ENCODE results near the gene DYNC1LI1.
A peak's percentile ranks its signal among the peaks of the same experiment; 100 is the strongest.

The DYNC1LI1 gene

DNA sequence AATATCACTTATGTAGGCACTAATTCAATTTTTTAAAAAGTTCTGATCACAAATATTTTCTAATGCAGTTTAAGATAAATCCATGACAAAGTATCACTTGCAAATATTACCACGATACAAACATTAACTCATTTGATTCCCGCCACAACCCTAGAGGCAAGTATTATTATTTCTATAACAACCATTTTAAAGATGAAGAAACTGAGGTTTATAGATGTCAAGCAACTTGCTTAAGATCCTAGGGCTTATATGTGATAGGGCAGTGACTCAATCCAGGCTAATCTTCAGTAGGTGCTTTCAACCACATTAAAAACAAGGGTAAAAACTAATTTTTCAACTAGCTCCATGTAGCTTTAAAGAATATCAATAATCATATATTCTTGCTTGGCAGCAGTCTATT lies 1.7 kb downstream of the DYNC1LI1 start:
- peaks cover 22% of the 10 kb centered on the region for H3K36me3 Mint-ChIP-seq (ENCODE audit: low read depth)
- no peaks in the 10 kb centered on the region for H3K9me3 Mint-ChIP-seq
- H3K27me3 Mint-ChIP-seq = no peaks in the 10 kb centered on the region
- H3K27ac Mint-ChIP-seq = no peak overlapping the region
- peak overlapping the region; percentile 90 for H3K4me3 Mint-ChIP-seq
- peaks cover 39% of the 10 kb centered on the region for H3K4me1 Mint-ChIP-seq (ENCODE audit: low read depth)

DNA sequence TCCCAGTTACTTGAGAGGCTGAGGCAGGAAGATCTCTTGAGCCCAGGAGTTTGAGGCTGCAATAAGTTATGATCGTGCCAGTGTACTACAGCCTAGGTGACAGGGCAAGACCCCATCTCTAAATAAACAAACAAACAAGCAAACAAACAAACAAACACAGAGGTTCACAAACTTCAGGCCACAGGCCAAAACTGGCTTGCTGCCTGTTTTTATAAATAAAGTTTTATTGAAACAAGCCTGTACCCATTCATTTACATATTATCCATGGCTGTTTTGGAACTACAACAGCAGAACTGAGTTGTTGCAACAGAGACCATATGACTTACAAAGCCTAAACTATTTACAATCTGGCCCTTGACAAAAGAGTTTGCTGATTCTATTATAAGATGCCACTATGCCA lies 6.5 kb downstream of the DYNC1LI1 start:
- Mint-ChIP-seq H3K27me3 (no peaks in the 10 kb centered on the region), H3K4me3 (no peak overlapping the region), H3K4me1 (ENCODE audit: low read depth) (peaks cover 32% of the 10 kb centered on the region), H3K9me3 (no peaks in the 10 kb centered on the region), H3K27ac (no peak overlapping the region), H3K36me3 (ENCODE audit: low read depth) (peaks cover 45% of the 10 kb centered on the region)

DNA sequence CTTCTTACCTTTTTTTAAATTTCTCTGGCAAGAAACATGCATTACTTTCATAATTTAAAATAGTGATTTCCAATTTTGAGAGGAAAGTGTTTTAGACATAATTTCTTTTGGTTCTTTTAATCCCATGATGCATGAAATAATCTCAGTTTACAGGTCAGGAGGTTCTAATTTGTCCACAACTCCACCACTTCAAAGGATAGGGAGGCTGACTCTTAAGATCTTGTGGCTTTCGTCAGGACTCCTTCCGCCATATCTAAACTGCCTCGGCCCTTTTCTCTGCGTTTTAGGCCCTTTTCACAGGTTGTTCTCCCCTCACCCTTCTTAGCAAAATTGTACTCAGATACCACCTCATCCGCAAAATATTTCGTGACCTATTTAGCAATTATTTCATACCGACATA lies 8.0 kb downstream of the DYNC1LI1 start:
- H3K36me3 Mint-ChIP-seq (ENCODE audit: low read depth) = peaks cover 45% of the 10 kb centered on the region
- no peaks in the 10 kb centered on the region for H3K27me3 Mint-ChIP-seq
- H3K4me3 Mint-ChIP-seq = no peak overlapping the region
- H3K27ac Mint-ChIP-seq = no peak overlapping the region
- no peaks in the 10 kb centered on the region for H3K9me3 Mint-ChIP-seq
- H3K4me1 Mint-ChIP-seq (ENCODE audit: low read depth) = peaks cover 19% of the 10 kb centered on the region

GRCh38 chr3:32557640-32558352 lies 12.9 kb downstream of the DYNC1LI1 start:
- Mint-ChIP-seq H3K4me1 (ENCODE audit: low read depth) (peaks cover 30% of the 10 kb centered on the region), H3K4me3 (no peak overlapping the region), H3K9me3 (no peaks in the 10 kb centered on the region)

GRCh38 chr3:32556332-32556731 lies 14.3 kb downstream of the DYNC1LI1 start:
- Mint-ChIP-seq H3K9me3 (no peaks in the 10 kb centered on the region), H3K36me3 (ENCODE audit: low read depth) (peaks cover 15% of the 10 kb centered on the region), H3K4me1 (ENCODE audit: low read depth) (peaks cover 34% of the 10 kb centered on the region), H3K27ac (no peak overlapping the region), H3K4me3 (no peak overlapping the region), H3K27me3 (no peaks in the 10 kb centered on the region)

More at GRCh38 chr3:32557640-32558352, 12.9 kb downstream of the DYNC1LI1 start:
- H3K36me3 Mint-ChIP-seq (ENCODE audit: low read depth) = peaks cover 22% of the 10 kb centered on the region
- no peak overlapping the region for H3K27ac Mint-ChIP-seq
- no peaks in the 10 kb centered on the region for H3K27me3 Mint-ChIP-seq

DNA sequence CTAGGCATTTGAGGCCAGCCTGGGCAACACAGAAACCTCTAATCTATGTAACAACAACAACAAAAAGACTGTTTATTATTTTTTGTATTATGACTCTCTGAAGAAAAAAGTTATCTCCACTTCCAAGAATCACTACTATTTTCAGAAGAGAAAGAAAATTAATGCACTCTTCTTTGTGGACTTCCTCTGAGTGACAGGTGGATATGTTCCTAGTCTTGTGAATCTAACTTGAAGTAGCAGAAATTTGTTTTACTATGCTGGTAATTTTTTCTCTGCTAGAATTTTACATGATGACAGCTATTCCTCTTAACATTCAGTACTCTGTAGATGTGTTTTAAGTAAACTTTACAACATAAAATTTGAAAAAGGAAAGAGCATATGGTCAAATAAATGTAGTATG lies 16.7 kb downstream of the DYNC1LI1 start:
- Mint-ChIP-seq H3K27me3 (no peaks in the 10 kb centered on the region), H3K4me1 (ENCODE audit: low read depth) (peaks cover 39% of the 10 kb centered on the region)

GRCh38 chr3:32553459-32553858 lies 17.2 kb downstream of the DYNC1LI1 start:
- no peak overlapping the region for H3K27ac Mint-ChIP-seq
- no peak overlapping the region for H3K4me3 Mint-ChIP-seq
- peaks cover 7% of the 10 kb centered on the region for H3K36me3 Mint-ChIP-seq (ENCODE audit: low read depth)
- no peaks in the 10 kb centered on the region for H3K9me3 Mint-ChIP-seq
- H3K27me3 Mint-ChIP-seq = no peaks in the 10 kb centered on the region
- H3K4me1 Mint-ChIP-seq (ENCODE audit: low read depth) = peaks cover 39% of the 10 kb centered on the region

More for the DNA sequence above, 16.7 kb downstream of the DYNC1LI1 start:
- Mint-ChIP-seq H3K36me3 (ENCODE audit: low read depth) (peaks cover 7% of the 10 kb centered on the region), H3K9me3 (no peaks in the 10 kb centered on the region), H3K4me3 (no peak overlapping the region), H3K27ac (no peak overlapping the region)

- H3K4me3 Mint-ChIP-seq = no peak overlapping the region
- H3K27me3 Mint-ChIP-seq = no peaks in the 10 kb centered on the region
- no peaks in the 10 kb centered on the region for H3K9me3 Mint-ChIP-seq
- peaks cover 7% of the 10 kb centered on the region for H3K36me3 Mint-ChIP-seq (ENCODE audit: low read depth)
- H3K27ac Mint-ChIP-seq = no peak overlapping the region
- peaks cover 39% of the 10 kb centered on the region for H3K4me1 Mint-ChIP-seq (ENCODE audit: low read depth)
These were observed 18.6 kb downstream of the DYNC1LI1 start for GRCh38 chr3:32552013-32552412.

DNA sequence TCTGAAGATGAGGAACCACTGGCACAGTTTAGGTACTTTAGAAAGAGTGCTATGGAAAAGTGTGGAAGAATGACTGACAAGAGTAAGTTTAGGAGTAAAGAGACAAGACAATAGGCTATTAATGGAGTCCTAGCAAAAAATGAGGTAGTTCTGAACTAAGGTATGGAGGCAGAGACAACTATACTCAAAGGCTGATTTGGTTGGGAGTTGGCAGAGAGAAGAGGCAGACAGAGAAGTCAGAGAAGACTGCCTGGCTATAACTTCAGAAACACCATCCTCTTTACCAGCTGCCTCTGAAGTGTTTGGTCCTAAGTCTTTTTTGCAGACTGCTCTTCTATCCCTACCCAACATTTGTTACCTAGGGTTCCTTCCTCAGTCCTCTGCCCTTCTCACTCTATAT lies 19.2 kb downstream of the DYNC1LI1 start:
- Mint-ChIP-seq H3K4me1 (ENCODE audit: low read depth) (peaks cover 34% of the 10 kb centered on the region), H3K27me3 (no peaks in the 10 kb centered on the region), H3K36me3 (ENCODE audit: low read depth) (peaks cover 7% of the 10 kb centered on the region), H3K4me3 (no peak overlapping the region), H3K27ac (no peak overlapping the region), H3K9me3 (no peaks in the 10 kb centered on the region)

DNA sequence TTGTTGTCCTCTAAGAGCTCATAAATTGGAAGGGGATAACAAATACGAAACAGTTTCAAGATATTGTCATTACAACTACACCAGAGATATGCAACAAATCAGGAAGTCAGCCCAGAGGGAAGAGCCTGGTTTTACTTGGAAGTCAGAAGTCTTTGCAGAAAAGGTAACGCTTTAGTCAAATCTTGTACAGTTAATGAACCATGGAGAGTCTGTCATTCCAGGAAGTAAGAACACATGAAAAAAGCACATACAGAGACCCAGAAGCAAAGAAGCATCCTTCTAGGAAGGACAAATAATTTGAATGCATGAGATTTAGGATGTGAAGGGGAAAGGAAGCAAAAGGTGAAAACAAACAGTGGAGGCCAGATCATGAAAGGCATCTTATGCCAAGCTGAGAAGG lies 19.6 kb downstream of the DYNC1LI1 start:
- Mint-ChIP-seq H3K9me3 (no peaks in the 10 kb centered on the region), H3K27ac (no peak overlapping the region), H3K36me3 (ENCODE audit: low read depth) (peaks cover 7% of the 10 kb centered on the region), H3K27me3 (no peaks in the 10 kb centered on the region), H3K4me1 (ENCODE audit: low read depth) (peaks cover 30% of the 10 kb centered on the region), H3K4me3 (no peak overlapping the region)

- Mint-ChIP-seq H3K27me3 (no peaks in the 10 kb centered on the region), H3K36me3 (ENCODE audit: low read depth) (peaks cover 19% of the 10 kb centered on the region), H3K4me1 (ENCODE audit: low read depth) (peaks cover 11% of the 10 kb centered on the region), H3K9me3 (no peaks in the 10 kb centered on the region), H3K27ac (no peak overlapping the region), H3K4me3 (no peak overlapping the region)
These were observed 25.4 kb downstream of the DYNC1LI1 start for GRCh38 chr3:32545305-32545704.

- no peak overlapping the region for H3K4me3 Mint-ChIP-seq
- H3K36me3 Mint-ChIP-seq (ENCODE audit: low read depth) = peaks cover 19% of the 10 kb centered on the region
- H3K27ac Mint-ChIP-seq = peak overlapping the region; percentile 40
- H3K27me3 Mint-ChIP-seq = no peaks in the 10 kb centered on the region
- H3K9me3 Mint-ChIP-seq = no peaks in the 10 kb centered on the region
- H3K4me1 Mint-ChIP-seq (ENCODE audit: low read depth) = peaks cover 11% of the 10 kb centered on the region
These were observed 25.8 kb downstream of the DYNC1LI1 start for GRCh38 chr3:32544894-32545293.

- Mint-ChIP-seq H3K27me3 (no peaks in the 10 kb centered on the region), H3K36me3 (ENCODE audit: low read depth) (peaks cover 26% of the 10 kb centered on the region), H3K4me3 (no peak overlapping the region), H3K27ac (no peak overlapping the region), H3K9me3 (no peaks in the 10 kb centered on the region), H3K4me1 (ENCODE audit: low read depth) (peaks cover 11% of the 10 kb centered on the region)
These were observed 27.9 kb downstream of the DYNC1LI1 start for GRCh38 chr3:32542807-32543206.

GRCh38 chr3:32540899-32541298 lies 29.8 kb downstream of the DYNC1LI1 start:
- no peaks in the 10 kb centered on the region for H3K9me3 Mint-ChIP-seq
- no peak overlapping the region for H3K4me3 Mint-ChIP-seq
- H3K36me3 Mint-ChIP-seq (ENCODE audit: low read depth) = peaks cover 34% of the 10 kb centered on the region
- H3K4me1 Mint-ChIP-seq (ENCODE audit: low read depth) = peaks cover 11% of the 10 kb centered on the region
- no peak overlapping the region for H3K27ac Mint-ChIP-seq
- no peaks in the 10 kb centered on the region for H3K27me3 Mint-ChIP-seq

DNA sequence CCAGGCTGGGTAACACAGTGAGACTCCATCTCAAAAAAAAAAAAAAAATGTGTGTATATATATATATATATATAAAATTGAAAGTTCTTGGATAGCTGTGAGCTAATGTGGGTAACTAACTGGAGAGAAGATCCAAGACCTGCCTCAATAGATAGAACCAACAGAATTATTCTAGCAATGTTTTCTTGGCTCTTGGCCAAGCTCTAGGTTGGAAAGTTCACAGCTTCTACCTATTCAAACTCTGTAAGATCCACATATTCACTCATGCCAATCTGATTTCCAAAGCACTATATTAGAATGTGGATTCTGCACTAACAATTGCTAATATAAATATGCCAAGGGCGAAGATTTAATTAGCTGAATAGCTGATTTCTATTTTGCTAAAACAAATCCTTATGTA lies 38.2 kb downstream of the DYNC1LI1 start:
- peaks cover 8% of the 10 kb centered on the region for H3K4me1 Mint-ChIP-seq (ENCODE audit: low read depth)
- H3K27me3 Mint-ChIP-seq = no peaks in the 10 kb centered on the region
- H3K36me3 Mint-ChIP-seq (ENCODE audit: low read depth) = peaks cover 61% of the 10 kb centered on the region
- no peak overlapping the region for H3K27ac Mint-ChIP-seq
- H3K4me3 Mint-ChIP-seq = no peak overlapping the region
- no peaks in the 10 kb centered on the region for H3K9me3 Mint-ChIP-seq

DNA sequence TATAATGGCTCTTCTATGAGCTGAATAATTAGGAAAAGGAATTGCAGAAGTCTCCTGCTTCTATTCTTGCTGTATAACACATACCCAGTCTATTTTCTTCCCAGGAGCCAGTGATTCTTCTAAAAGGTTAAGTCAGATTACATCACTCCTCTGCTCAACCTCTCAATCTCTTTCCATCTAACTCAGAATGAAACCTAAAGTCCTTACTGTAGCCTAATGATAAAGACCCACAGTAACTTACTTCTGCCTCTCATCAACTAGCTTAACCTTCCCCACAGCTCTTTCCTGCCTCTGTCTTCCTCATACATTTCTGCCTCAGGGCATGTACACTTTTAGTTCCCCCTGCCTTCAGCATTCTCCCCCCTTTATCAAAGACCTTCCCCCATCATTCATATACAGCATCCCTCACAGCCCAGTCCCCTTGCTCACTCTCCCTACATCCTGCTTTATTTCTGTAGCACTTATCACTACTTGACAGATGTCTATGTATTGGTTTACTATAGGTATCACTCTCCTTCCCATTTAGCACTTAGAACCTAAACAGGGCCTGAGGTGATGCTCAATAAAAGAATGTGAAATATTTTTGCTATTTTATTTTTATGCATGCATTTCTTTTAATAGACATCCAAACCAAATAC lies 39.5 kb downstream of the DYNC1LI1 start:
- no peaks in the 10 kb centered on the region for H3K27me3 Mint-ChIP-seq
- peaks cover 64% of the 10 kb centered on the region for H3K36me3 Mint-ChIP-seq (ENCODE audit: low read depth)
- H3K27ac Mint-ChIP-seq = peak overlapping the region; percentile 46
- H3K4me1 Mint-ChIP-seq (ENCODE audit: low read depth) = peaks cover 8% of the 10 kb centered on the region
- H3K9me3 Mint-ChIP-seq = no peaks in the 10 kb centered on the region
- H3K4me3 Mint-ChIP-seq = no peak overlapping the region
